HG03342 (cell line): ENCODE results near the gene OCA2.
"Not testable (repeated sequence)": the region's sequence is repeated elsewhere in the genome, so short reads cannot be mapped to it uniquely, and the experiment has no call there.

ENCODE experiments used
- ATAC-seq: cut with Tn5 transposase; IDR thresholded peaks from one replicate; pipeline ENCODE4 v1.9.1; 2021; ENCODE audit warnings: mild to moderate bottlenecking, moderate library complexity; ENCODE audit not compliant: unreplicated experiment

The OCA2 gene

GRCh38 chr15:27787931-27788330 lies 311.2 kb downstream of the OCA2 start:
- ATAC-seq = no peak

GRCh38 chr15:27784107-27784506 lies 315.0 kb downstream of the OCA2 start:
- ATAC-seq = no peak

GRCh38 chr15:27783678-27784077 lies 315.4 kb downstream of the OCA2 start:
- ATAC-seq = no peak

GRCh38 chr15:27782125-27782524 lies 317.0 kb downstream of the OCA2 start:
- no peak for ATAC-seq

- ATAC-seq = no peak
Observed at GRCh38 chr15:27776501-27776900, 322.6 kb downstream of the OCA2 start.

- no peak for ATAC-seq
Observed at GRCh38 chr15:27774638-27775037, 324.5 kb downstream of the OCA2 start.

- ATAC-seq = no peak
Observed at GRCh38 chr15:27774191-27774590, 324.9 kb downstream of the OCA2 start.

- no peak for ATAC-seq
Observed at GRCh38 chr15:27771892-27772291, 327.2 kb downstream of the OCA2 start.

- no peak for ATAC-seq
Observed at GRCh38 chr15:27770769-27771554, 328.2 kb downstream of the OCA2 start.

GRCh38 chr15:27770086-27770607 lies 329.0 kb downstream of the OCA2 start:
- no peak for ATAC-seq

GRCh38 chr15:27769652-27770051 lies 329.5 kb downstream of the OCA2 start:
- ATAC-seq = no peak

GRCh38 chr15:27768732-27769475 lies 330.2 kb downstream of the OCA2 start:
- no peak for ATAC-seq

- ATAC-seq = no peak
Observed at GRCh38 chr15:27767918-27768640, 331.0 kb downstream of the OCA2 start.

- not testable (repeated sequence) for ATAC-seq
Observed at GRCh38 chr15:27767430-27767829, 331.7 kb downstream of the OCA2 start.

GRCh38 chr15:27764339-27764738 lies 334.8 kb downstream of the OCA2 start:
- ATAC-seq = no peak

- ATAC-seq = no peak
Observed at GRCh38 chr15:27763514-27763913, 335.6 kb downstream of the OCA2 start.

- no peak for ATAC-seq
Observed at GRCh38 chr15:27762471-27762870, 336.6 kb downstream of the OCA2 start.

- no peak for ATAC-seq
Observed at GRCh38 chr15:27757052-27757451, 342.1 kb downstream of the OCA2 start.

- no peak for ATAC-seq
Observed at GRCh38 chr15:27752691-27753090, 346.4 kb downstream of the OCA2 start.

- ATAC-seq = no peak
Observed at GRCh38 chr15:27747997-27748396, 351.1 kb downstream of the OCA2 start.

- no peak for ATAC-seq
Observed at GRCh38 chr15:27746401-27746955, 352.6 kb downstream of the OCA2 start.
